ENCODE data around the gene CAMTA1.

GRCh38 chr1:6859415-6860343 is 74.4 kb downstream of the CAMTA1 start:
- TF ChIP-seq CTCF (IDR thresholded peaks at IDR 0.05), result no peak
- TF ChIP-seq REST (IDR thresholded peaks at IDR 0.05; ENCODE audit: insufficient read depth in 1 of 2, low read depth in 2 of 2, low read length in 1 of 2), result no peak
- no peak for TF ChIP-seq POLR2AphosphoS5 (IDR thresholded peaks at IDR 0.05; ENCODE audit: low read depth, low read length)
- no peak for TF ChIP-seq SIN3A (IDR thresholded peaks at IDR 0.05; ENCODE audit: borderline replicate concordance, insufficient read depth, low read depth, low read length)
